Dermis microvascular lymphatic vessel endothelial cell (primary cell): Measurements from ENCODE around the gene ZDHHC12. TPM values are rescaled to one million over a fixed set of nuclear protein-coding genes. Genes with fewer than 3 reads are reported as not detected.
"Not testable (repeated sequence)": the region's sequence is repeated elsewhere in the genome, so short reads cannot be mapped to it uniquely, and the experiment has no call there.

Experiments
- DNase-seq, 2 donors: peaks; one replicate each; pipeline versions ENCODE4 v3.0.0 to v3.0.0-alpha.2; 2010; ENCODE audit warnings: low read depth in 2 of 2
- total RNA-seq: library from RNA; depleted of rRNA; stranded (reverse); fragments of >200 nt; gene quantifications from 2 replicates; pipeline ENCODE4 v1.2.1, GENCODE V29; 2014

Gene ZDHHC12
- total RNA-seq, 1 donor from 2014 or later, result 46.1 TPM

DNA sequence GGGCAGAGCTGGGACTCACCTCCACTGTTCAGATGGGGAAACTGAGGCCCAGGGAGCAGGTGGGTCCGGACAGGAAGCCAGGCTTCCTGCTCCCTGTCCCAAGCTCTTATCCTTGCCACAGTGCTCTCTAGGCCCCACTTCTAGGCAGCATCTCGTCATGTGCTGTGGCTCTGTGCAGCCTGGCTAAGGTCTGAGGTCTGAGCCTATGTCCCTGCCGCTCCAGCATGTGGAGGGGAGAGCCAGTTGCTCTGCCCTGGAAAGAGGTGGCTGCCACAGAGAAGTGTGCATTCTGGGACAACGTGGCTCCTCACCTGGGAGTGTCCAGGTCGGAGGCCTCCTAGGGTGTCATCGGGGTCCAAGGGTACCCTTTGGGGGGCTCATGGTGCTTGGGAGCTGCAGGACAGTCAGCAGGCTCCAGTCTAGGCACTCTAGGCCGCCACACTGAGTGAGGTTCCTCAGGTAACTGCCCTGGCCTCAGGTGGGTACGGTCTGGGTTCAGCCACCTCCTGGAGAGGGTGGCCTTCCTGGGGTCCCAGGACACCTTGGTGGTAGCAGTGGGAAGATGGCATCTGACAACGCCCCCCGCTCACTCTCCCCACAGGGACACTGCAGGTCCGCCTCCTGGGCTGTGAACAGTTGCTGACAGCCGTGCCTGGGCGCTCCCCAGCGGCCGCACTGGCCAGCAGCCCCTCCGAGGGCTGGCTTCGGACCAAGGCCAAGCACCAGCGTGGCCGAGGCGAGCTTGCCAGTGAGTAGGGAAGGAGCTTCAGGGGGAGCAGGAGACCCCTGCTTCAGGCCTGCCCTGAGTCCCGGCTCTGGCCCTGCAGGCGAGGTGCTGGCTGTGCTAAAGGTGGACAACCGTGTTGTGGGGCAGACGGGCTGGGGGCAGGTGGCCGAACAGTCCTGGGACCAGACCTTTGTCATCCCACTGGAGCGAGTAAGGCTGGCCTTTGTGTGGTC, 11.2 kb downstream of the ZDHHC12 start:
- DNase-seq, result no peak

DNA sequence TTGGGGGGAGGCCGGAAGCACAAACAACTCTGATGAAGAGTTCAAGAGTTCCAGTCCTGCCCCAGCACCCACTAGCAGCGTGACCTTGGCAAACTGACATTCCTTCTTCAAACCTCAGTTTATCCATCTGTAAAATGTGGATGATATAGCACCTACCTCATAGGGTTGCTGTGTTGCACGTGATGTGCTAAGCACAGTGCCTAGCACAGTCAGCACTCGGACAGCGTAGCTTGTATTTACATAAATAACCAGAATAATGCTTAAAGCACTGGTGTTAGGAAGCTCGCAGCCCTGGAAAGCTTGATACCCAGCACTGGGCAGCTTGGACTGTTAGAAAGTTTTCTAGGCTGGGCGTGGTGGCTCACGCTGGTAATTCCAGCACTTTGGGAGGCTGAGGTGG, 16.5 kb downstream of the ZDHHC12 start:
- no peak for DNase-seq

DNA sequence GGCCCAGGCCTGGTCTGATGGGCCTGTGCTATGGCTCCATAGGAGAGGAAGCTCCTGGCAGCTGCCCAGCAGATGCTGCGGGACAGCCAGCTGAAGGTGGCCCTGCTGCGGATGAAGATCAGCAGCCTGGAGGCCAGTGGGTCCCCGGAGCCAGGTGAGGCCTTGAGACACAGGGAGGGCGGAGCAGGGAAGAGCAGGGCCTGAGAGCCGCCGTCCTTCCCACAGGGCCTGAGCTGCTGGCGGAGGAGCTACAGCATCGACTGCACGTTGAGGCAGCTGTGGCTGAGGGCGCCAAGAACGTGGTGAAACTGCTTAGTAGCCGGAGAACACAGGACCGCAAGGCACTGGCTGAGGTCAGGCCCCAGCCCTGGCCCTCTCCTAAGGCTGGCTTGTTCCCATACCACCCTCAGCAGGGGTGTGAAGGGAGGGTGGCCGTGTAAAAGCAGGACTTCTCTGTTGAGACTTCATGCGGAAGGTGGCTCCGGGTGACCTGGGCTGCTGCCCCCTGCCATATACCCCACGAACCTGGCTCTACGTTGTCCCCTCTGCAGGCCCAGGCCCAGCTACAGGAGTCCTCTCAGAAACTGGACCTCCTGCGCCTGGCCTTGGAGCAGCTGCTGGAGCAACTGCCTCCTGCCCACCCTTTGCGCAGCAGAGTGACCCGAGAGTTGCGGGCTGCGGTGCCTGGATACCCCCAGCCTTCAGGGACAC, 17.1 kb downstream of the ZDHHC12 start:
- DNase-seq, result no peak

DNA sequence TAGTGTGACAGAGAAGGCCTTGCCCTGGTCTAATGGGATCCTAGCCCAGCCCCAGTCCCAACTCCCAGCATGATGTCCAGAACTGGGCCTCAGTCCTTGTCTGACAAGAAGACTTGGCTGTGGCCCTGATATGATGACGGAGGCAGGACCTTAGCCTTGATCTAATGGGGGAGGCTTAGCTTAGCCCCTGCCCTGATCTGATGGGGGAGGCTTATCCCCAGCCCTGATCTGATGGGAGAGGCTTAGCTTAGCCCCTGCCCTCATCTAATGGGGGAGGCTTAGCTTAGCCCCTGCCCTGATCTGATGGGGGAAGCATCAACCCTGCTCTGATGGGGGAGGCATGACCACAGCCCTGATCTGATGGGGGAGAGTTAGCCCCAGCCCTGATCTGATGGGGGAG, 17.9 kb downstream of the ZDHHC12 start:
- no peak for DNase-seq

DNA sequence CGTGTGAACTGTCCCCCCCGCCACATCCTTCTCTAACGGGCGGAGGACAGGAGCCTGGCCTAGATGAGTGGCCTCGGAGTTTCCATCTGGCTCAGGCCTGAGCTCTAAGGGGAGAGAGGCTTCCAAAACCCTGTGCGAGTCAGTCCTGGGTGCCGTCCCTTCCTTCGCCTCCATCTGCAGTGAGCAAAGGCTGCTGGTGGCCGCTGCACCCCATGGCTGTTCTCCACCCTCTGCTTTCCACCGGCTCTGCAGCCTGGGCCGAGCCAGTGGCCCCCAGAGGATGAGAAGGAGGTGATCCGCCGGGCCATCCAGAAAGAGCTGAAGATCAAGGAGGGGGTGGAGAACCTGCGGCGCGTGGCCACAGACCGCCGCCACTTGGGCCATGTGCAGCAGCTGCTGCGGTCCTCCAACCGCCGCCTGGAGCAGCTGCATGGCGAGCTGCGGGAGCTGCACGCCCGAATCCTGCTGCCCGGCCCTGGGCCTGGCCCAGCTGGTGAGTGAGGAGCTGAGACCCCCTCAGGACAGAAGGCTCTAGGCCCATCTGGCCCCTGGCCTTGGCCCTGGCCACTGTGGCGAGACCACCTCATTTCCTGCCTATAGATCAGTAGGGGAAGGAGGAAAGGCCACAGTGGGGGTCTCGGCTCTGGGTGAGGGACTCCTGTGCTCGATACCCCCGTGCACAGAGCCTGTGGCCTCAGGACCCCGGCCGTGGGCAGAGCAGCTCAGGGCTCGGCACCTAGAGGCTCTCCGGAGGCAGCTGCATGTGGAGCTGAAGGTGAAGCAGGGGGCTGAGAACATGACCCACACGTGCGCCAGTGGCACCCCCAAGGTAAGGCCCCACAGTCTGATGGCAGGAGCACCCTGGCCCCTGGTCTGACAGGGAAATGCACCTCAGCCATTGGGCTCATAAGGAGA, 18.6 kb downstream of the ZDHHC12 start:
- no peak for DNase-seq

DNA sequence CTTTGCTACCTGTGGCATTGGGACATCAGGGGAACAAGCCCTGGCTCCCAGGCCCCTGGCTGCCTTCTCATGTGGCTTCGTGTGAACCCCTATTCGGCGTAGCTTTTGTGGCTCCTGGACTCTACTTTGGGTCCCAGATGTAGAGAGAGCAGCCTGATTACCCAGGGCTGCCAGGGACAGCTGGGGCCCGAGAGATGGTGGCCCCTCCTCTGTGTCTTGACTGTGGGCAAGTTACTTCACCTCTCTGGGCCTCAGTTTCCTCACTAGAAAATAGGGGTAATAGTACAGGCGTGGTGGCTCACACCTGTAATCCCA, 19.6 kb downstream of the ZDHHC12 start:
- DNase-seq, result no peak

DNA sequence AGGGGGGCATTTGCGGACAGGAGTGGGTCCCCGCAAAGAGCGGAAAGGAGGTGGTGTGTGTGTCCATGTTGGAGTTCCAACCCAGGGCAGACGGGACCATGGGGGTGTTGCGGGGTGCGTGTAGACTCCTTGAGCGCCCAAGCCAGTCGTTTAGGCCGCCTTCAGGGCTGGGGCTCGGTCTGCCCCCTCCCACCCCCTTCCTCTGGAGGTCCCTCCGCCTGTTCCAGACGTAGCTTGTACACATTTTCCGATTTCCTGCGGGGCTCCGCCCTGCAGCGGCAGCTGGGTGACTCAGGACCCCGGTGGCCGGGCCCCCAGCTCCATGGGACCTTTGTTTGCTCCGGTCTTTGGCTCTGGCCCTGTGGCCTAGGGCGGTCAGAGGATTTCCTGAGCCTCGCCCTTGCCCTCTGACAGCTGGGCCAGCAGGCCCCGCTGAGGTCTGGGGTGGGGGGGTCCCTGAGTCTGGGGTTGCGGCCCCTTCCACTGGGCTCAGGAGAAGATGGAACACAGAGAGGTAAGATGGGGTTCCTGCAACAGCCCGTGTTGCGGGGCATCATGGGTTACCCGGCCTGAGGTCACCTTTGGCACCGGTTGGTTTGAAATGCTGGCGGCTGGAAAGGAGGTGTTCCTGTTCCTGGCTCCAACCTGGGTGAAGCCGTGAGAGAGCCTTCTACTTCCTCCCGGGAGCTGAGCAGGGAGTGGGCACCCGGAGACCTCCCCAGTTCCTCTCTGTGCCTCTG, 20.1 kb downstream of the ZDHHC12 start:
- peak in 1 of 2 donors; percentile 55 for DNase-seq

DNA sequence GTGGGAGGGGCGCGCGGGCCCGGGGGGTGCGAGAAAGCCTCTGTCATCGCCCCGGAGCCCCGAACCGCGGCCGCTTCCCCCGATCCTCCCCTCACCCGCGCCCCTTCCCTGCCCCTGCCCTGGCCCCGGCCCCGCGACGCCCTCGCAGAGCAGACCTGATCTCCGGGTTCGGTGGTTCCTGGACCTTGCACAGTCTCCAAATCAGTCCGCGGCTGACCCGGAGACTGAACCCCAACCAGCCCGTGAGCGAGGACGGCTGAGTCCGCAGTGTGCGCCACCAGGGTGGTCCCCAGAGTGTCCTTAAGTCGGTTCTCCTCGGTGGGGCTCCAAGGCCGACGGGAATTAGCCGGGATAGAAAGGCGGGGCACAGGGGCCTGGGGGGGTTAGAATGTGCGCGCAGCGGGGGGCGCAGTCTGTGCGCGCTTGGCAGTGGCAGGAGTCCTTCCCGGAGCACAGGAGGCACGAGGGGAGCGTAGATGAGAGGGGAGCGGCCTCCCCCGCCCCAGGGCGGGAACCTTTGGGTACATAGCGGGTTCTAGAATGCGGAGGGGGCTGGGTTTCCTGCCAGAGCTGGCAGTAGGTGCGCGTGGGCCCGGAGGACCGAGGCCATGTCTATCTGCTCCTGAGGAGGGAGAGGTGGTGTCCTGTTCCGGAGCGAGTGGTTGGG, 20.8 kb downstream of the ZDHHC12 start:
- peak in 1 of 2 donors; percentile 37 for DNase-seq

DNA sequence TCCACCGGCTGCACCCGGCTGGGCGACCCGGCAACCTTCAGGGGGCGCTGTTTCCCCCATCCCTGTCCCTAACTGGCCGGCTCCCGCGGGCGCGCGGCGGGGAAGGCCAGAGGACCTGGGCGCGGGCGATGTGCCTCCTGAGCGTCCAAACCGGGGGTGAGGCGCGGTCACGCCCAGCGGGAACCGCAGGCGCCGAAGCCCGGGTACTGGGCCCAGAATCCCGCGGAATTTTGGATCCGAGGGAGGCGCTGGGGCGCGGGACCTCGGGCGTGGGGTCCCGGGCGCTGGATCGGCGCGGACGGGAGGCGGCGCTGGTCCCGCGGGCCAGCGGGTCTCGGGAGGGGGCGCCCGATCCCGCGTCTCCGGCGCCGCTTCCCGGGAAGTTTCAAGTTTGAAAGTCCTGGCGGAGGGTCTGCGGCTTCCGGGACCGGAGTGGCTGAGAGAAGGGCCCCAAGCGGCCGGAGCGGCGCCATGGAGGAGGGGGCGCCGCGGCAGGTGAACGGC, 21.4 kb downstream of the ZDHHC12 start, which contains the start of gene PKN3:
Gene PKN3, plus strand, starts transcription at position 59 of the 504 bp plus-strand sequence. Its CDS starts 413 bp downstream, at position 472.
- peak; percentile 56 to 86 for DNase-seq

DNA sequence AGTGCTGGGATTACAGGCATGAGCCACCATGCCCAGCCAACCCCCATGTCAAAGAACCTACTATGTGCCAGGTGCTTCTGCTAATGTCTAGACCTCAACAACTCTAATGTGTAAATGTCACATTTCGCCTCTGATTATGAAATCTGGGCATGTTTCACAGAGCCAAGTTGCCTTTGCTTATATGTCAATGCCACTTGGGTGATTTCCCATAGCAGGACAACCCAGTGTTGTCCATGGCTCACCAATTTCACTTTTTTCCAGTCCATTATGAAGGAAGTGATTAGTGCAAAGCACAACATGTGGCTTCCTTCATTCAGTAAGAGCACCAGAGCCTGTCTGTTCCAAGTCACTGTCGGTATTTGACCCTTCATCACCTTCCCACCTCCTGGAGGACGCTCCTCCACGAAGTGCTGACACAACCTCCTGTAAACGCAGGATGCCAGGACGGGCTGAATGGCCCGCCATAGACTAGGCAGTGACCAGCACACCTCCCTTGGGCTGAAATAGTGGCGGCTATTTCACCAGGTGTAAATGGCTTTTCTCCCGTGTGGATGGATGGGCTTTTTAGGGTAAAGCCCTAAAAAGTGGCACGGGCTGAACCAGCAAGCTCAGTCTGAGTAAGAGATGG, 22.6 kb downstream of the ZDHHC12 start:
- DNase-seq, result peak in 1 of 2 donors; percentile 44

DNA sequence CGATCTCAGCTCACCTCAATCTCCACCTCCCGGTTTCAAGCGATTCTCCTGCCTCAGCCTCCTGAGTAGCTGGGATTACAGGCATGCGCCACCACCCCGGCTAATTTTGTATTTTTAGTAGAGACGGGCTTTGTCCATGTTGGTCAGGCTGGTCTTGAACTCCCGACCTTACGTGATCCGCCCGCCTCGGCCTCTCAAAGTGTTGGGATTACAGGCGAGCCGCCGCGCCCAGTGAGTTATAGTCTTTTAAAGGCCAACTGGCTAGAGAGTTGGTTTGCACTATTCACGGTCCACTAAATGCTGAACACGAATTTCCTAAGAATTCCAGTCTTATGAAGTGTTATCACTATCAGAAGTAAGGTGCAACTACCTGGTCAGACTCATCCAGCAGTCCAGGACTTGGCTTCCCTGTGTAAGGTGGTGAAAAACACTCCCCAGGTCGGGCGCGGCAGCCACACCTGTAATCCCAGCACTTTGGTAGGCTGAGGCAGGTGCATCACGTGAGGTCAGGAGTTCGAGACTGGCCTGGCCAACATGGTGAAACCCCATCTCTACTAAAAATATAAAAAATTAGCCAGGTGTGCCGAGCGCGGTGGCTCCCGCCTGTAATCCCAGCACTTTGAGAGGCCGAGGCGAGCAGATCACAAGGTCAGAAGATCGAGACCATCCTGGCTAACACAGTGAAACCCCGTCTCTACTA, 24.7 kb downstream of the ZDHHC12 start:
- not testable (repeated sequence) for DNase-seq

DNA sequence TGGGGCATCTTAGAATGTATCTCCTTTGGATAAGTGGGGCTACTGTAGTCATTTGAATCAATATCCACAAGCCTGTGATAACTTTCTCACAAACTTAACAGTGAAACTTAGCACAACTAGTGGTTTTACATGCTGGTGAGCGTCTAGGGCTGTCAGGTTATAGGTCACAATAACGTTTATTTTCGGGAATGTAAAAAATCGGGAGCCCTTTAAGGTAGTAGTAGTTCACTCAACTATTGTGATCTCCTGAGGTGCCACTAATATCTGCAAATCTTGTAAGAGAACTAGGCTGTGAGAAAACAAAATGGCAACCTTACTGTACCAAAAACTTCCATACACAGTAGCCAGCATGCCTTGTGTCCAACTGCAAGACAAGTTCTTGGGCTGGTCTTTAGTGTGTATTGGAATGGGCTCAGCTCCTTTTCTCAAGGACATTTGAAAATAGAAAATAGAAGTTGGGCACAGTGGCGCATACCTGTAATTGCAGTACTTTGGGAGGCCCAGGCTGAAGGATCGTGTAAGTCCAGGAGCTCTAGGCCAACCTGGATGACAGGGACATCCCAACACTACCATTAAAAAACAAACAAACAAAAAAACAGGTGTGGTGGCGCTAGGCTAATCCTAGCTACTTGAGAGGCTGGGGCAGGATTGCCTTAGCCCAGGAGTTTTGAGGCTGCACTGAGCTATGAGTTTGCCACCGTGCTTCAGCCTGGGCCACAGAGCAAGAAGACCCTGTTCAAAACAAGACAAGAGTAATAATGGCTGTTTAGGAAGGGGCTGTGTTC, 26.8 kb downstream of the ZDHHC12 start:
- no peak for DNase-seq

DNA sequence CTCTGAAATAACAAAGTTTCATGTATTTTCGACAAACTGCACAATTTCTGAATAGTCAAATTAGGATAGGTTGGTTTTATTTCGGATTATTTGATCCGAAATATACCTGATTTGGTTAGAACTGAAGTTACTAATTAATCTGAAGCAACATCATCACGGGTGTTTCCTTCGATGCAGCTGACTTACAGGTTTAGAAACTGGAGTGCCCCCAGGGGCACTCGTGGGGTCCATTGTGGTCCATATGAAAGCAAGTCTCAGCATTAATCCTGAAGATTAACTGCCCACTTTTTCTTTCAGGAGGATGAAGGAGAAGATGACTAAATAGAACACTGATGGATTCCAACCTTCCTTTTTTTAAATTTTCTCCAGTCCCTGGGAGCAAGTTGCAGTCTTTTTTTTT, 29.6 kb downstream of the ZDHHC12 start:
- no peak for DNase-seq

DNA sequence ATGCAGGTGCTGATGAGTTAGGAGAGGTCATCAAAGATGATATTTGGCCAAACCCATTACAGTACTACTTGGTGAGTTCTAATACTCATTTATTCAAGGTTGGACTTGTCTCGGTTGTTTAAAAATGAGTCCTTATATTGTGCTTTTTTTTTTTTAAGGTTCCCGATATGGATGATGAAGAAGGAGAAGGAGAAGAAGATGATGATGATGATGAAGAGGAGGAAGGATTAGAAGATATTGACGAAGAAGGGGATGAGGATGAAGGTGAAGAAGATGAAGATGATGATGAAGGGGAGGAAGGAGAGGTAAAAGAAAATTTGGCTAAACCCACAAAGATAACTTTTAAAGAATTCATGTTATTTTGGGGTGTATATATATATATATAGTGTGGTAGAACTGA, 30.2 kb downstream of the ZDHHC12 start:
- not testable (repeated sequence) for DNase-seq

DNA sequence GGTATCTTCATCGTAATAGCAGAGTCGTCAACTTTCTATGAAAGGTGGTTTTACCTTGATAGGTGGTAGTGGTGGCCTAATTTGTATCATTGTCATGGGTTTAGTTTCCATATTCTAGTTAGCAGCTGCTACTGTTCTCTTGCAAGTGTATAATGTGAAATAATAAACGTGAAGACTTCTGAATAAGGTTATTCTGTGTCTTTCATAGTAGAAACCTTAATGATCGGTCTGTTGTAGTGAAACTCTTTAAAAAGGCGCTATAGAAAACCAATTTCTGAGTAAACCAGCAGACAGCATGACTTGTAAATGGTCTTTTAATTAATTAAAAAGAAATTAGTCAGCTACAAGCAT, 33.3 kb downstream of the ZDHHC12 start:
- DNase-seq, result no peak

DNA sequence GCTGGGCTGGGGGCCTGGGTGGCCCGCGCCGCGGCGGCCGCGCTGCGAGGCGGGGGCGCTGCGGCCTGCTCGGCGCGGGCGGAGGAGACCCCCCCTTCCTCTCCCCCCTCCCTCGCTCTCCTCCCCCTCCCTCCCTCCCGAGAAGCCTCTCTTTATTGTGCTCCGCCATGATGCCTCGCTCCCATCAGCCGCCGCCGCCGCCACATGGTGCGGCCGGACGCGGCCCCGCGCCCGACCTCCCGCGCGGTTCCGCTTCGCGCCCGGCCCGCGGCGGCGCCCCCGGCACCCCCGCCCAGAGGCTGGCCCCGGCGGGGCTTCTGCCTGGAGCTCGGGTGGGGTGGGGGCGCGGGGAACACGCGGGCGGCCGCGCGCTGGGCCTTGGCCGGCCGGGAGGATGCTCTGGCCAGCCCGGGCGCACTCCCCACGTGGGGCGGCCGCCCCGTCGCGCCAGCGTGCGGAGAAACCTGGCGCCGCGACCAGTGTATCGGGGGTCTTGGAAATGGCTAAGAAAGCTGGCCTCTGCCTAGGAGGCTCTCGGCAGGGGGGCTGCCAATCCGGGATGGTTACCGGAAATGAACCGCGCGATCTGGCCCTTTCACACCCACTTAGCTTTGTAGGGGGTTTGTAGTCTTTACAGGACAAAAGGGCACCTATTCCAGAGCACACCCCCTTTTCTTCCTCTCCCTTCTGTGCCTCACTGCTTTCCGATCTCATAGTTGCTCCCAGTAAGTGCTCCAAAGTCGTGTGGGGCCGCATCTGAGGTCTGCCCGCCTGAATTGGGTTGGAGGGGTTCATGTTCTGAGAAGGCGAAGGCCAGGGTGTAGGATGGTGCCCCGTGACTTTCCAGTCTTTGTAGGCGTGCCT, 33.9 kb downstream of the ZDHHC12 start:
- DNase-seq, result peak in 1 of 2 donors; percentile 63

DNA sequence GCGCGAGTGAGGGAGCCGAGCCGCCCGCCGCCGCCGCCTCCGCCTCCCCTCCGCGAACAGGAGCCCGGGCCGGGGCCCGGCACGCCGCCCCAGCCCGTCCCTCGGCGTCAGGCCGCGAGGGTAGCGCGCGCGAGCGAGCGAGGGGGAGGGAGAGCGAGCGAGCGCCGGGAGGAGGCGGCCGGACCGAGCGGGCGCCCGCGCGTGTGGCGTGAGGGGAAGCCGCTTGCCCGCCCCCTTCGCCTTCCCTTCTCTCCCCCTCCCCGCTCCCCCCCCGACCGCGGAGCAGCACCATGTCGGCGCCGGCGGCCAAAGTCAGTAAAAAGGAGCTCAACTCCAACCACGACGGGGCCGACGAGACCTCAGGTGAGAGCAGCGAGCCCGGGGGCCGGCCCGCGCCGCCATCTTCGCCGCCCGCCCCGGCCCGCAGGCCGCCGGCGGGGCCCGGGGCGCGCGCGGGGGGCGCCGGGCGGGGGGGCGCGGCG, 34.6 kb downstream of the ZDHHC12 start:
- no peak for DNase-seq
